22Rv1 (cell line): ENCODE measurements around the gene NLRP1.

Experiments
- H3K27ac ChIP-seq: fragments of 450-650 bp; 2 replicates; pipeline ENCODE4 v1.5.1; 2017
- CTCF ChIP-seq: fragments of 450-650 bp; IDR thresholded peaks from 2 replicates; pipeline ENCODE4 v1.5.1; 2017; ENCODE audit warnings: mild to moderate bottlenecking
- ZFX ChIP-seq: fragments of 450-650 bp; IDR thresholded peaks from 2 replicates; pipeline ENCODE4 v1.6.1; 2017; ENCODE audit warnings: antibody characterized with exemption, borderline replicate concordance

The NLRP1 gene

GRCh38 chr17:5561736-5562571 is 22.4 kb downstream of the NLRP1 start:
- no peak for TF ChIP-seq CTCF
- TF ChIP-seq ZFX, result no peak
- H3K27ac ChIP-seq, result no peak overlapping the region

- H3K27ac ChIP-seq, result no peak overlapping the region
- TF ChIP-seq ZFX (no peak), CTCF (no peak)
Measured at GRCh38 chr17:5560361-5560988, 23.8 kb downstream of the NLRP1 start.

GRCh38 chr17:5558815-5559785 is 25.2 kb downstream of the NLRP1 start:
- H3K27ac ChIP-seq, result no peak overlapping the region
- TF ChIP-seq ZFX (no peak), CTCF (no peak)

GRCh38 chr17:5557990-5558389 is 26.3 kb downstream of the NLRP1 start:
- TF ChIP-seq ZFX (no peak), CTCF (no peak)
- no peak overlapping the region for H3K27ac ChIP-seq

- TF ChIP-seq CTCF, result no peak
- no peak for TF ChIP-seq ZFX
- no peak overlapping the region for H3K27ac ChIP-seq
Measured at GRCh38 chr17:5557485-5557884, 26.8 kb downstream of the NLRP1 start.

- no peak overlapping the region for H3K27ac ChIP-seq
- TF ChIP-seq ZFX (no peak), CTCF (no peak)
Measured at GRCh38 chr17:5555254-5555653, 29.1 kb downstream of the NLRP1 start.
